GM21381 (cell line): ENCODE data around the gene COL19A1.

Experiments
- ATAC-seq: cut with Tn5 transposase; IDR thresholded peaks from one replicate; pipeline ENCODE4 v1.9.1; 2021; ENCODE audit warnings: mild to moderate bottlenecking, moderate library complexity; ENCODE audit not compliant: unreplicated experiment

Gene COL19A1

DNA sequence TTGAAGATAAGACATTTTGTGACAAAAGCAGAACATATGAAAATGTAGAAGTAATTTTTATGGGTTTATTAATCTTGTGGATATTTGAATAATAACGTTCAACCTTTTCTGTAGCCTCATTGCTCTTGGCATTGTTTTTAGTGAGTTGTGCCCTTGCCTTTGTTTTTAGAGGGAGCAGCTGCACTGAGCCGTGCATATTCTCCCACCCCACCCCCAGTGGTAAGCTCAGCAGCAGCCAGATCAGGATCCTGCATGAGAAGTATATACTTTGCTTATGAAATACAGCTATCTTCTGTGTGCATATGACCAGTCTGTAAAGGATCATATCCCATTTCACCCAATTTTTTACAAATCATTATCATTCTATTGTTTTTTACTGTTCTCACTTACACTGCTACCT, 252.3 kb downstream of the COL19A1 start:
- ATAC-seq: no peak

DNA sequence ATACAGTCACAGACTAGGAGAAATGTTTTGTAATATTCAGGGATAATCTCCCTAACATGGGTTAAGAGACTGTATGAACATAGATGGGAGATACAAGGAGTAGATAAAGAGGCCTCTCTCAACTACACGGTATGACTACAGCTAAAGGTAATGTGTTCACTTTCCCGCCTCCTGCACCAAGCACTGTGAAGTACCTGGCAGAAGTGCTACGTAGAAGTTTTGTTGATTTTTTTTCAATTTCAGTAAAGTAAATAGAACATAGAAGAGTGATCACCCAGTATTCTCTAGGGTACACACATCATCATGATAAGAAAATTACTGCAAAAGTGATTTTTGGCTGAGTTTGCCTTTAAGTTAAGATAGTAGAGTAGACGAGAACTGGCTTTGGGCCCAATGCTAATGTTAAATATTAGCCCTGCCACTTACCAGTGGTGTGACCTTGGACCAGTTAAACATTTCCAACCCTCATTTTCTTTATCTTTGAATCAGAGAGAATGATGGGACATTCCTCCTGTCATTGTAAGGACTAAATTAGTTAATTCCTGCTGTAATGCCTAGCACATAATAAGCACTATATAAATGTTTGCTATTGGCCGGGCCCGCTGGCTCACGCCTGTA, 253.0 kb downstream of the COL19A1 start:
- ATAC-seq: no peak

DNA sequence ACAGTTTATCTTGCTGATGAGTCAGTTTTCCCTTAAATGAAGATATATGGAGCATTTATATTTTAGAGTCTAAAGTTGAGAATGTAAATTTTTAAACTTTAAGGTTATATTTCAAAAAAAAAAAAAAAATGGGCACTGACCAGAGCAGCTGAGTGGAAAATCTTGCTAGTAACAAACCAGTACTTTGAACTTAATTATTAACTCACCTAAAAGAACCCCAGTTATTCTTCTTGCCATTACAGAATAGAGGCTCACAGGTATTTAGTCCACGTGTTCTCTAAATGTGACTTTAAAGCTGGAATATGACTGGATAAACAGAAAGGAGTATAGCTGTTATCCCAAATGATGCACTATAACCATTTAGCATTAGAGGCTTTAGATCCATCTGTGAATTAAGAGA, 258.1 kb downstream of the COL19A1 start:
- ATAC-seq: no peak

- ATAC-seq: no peak
Observed at GRCh38 chr6:70124882-70125545, 258.7 kb downstream of the COL19A1 start.

DNA sequence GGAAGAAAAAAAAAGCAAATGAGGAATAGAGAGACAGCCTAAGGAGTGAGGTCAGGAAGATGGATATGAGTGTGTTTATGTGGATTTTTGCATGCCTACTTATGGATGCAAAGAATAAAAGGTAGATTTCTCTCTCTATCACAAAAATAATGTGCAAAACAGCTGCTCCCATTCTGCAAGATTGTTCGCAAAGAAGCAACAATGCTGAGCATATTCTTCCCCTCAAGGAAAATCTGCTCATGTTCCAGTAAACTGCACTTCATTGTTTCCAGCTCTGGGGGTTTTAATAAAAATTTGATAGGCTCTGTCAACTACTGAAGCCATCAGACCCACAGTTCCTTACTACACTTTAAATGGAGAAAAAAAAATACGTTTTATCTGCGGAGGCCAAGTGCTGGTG, 259.2 kb downstream of the COL19A1 start:
- no peak for ATAC-seq

- no peak for ATAC-seq
Observed at GRCh38 chr6:70129341-70129740, 263.0 kb downstream of the COL19A1 start.

- peak; percentile 8 for ATAC-seq
Observed at GRCh38 chr6:70130865-70131264, 264.5 kb downstream of the COL19A1 start.

GRCh38 chr6:70131528-70131927, 265.2 kb downstream of the COL19A1 start:
- peak; percentile 92 for ATAC-seq

DNA sequence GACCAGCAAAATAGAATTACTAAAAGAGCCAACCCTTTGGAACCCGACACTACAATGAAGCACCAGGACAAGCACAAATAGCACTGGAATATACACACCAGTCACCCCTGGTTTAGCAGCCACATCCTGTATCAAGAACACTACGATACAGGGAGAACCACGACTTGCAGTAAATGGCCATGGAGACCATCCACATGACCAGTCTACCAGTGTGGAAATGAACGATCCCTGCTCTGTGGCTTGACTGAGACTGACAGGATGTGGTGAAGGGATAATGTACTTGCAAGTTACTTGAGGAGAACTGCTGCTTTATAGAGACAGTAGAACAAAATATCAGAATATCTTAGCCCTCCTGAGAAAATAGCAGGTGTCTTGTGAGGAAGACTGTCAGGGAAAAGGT, 266.9 kb downstream of the COL19A1 start:
- ATAC-seq: no peak

GRCh38 chr6:70134542-70134941, 268.2 kb downstream of the COL19A1 start:
- ATAC-seq: no peak

DNA sequence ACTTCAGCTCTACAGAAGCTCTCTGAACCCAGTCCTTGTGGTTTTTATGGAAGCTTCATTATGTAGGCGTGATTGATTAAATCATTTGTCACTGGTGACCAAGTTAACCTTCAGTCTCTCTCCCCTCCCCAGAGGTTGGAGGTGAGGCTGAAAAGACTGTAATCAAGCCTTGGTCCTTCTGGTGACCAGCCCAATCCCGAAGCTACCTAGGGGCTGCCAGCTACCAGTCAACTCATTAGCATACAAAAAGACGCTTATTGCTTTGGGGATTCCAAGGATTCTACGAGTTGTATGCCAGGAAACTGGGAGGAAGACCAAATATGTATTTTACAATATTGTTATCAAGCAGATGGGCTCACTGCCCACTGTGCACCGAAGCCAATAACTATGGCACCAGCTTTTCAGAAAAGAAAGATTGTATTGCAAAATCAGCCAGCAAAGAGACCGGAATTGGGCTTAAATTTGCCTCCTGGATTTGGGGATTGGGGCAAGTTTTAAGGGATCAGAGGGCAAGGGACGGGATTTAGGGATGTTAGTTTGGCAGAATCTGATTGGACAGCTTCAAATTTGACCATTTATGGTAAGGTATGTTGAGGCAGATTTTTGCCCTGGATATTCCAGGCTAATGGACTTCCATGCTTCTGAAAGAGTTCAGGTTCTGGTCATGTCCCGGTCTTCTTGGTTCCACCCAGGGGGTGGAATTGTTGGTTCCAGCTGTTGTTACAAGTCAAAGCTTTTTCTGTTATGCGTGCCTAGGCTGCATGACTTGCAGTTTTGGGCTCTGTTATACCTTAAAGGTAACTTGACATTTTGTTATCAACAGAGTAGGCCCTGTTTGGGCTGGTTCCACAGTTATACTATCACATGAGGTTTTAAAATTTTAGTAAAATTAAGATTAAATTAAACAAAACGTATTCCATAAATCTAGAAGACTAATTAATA, 269.1 kb downstream of the COL19A1 start:
- ATAC-seq: no peak

- no peak for ATAC-seq
Observed at GRCh38 chr6:70136996-70137395, 270.6 kb downstream of the COL19A1 start.

- no peak for ATAC-seq
Observed at GRCh38 chr6:70140496-70140895, 274.1 kb downstream of the COL19A1 start.

DNA sequence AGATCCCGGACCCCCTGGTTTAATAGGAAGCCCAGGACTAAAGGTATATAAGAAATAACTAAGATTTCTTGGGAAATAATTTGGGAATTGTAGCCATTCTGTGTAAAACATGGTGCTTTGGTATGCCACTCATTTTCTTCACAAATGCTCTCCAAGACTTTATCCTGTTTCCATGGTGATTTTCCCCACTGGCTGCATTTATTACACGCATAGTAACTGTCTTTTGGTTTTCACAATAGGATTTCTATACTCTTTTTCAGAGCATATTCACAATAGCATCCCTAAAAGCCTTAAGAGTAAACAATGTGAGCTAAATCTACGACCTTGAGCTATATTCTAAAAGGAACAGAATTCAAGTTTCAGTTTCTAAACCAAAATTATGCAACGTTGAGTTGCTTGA, 275.7 kb downstream of the COL19A1 start:
- ATAC-seq: no peak

DNA sequence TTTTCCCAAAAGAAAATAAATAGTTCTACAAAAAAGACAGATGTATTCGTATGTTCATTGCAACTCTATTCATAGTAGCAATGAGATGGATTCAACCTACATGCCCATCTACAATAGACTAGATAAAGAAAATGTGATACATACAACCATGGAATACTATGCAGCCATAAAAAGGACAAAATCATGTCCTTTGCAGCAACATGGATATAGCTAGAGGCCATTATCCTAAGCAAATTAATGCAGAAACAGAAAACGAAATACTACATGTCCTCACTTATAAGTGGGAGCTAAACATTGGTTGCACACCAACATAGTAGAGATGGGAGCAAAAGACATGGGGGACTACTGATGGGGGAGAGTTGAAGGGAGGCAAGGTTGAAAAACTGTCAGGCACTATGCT, 278.8 kb downstream of the COL19A1 start:
- no peak for ATAC-seq

DNA sequence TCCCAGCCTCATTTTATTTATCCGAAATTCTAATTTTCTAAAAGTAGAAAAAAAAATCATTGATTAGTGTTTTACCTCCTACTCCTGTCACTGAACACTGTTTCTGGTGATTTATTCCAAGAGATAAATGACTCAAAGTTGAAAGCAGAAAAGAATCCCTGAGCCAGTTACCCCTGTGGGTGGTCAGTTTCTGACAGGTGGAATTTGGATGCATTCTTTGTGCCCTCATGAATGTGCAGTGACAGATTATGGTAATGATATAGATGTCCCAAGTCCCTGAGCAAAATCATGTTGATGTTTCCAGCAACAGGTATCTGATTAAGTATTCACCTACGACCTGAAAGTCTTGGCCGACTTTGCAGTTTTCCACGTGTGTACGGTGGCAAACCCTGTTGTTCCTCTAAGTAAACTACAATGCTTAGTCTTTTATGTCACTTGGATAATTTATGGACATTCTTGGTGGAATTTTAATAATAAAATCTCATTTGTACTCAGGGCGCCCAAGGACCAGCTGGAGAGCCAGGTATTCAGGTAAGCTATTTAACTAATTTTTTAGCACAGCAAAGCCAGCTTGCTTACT, 282.9 kb downstream of the COL19A1 start:
- ATAC-seq: no peak

GRCh38 chr6:70150521-70150920, 284.2 kb downstream of the COL19A1 start:
- ATAC-seq: no peak

GRCh38 chr6:70151616-70152015, 285.3 kb downstream of the COL19A1 start:
- no peak for ATAC-seq

- ATAC-seq: no peak
Observed at GRCh38 chr6:70152786-70153185, 286.4 kb downstream of the COL19A1 start.

DNA sequence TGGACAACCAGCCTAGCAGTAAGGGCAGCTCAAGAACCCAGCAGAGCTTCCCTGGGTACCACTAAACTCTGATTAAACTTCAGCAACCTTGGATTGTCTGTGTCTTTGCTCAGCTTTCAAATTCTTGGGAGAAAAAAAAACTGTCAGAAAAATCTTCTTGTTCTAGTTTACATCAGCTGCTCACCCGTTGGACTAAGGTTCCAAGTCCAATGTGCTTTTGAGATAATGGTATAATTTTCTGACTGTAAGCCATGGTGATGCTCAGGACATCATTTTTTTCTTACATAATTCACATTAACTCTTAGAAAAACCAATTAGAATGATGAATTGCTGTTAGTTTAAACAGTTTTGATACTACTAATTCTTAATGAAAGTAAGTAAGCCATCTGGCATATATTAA, 290.7 kb downstream of the COL19A1 start:
- no peak for ATAC-seq

DNA sequence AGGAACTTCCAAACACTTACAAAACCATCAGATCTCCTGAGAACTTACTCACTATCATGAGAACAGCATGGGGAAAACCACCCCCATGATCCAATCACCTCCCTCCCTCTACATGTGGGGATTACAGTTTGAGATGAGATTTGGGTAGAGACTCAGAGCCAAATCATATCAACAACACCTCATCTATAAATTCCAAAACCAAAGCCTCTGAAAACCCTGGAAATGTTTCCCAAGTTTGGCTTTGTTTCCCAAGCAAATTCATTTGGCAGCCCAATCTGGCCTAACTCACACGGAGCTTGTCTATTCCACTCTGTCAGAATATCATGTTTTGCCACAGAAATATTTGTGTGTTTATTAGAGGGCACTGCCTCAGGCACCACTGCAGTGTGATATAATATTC, 293.9 kb downstream of the COL19A1 start:
- ATAC-seq: no peak
